ENCODE data around the gene RIMS3.
"Not testable (repeated sequence)": the region's sequence is repeated elsewhere in the genome, so short reads cannot be mapped to it uniquely, and the experiment has no call there.

RIMS3 gene

GRCh38 chr1:40606978-40607377, 58.5 kb downstream of the RIMS3 start:
- FAIRE-seq (no peak), DNase-seq (ENCODE audit: insufficient read length, low spot score) (no peak)

GRCh38 chr1:40606194-40606593, 59.3 kb downstream of the RIMS3 start:
- no peak for DNase-seq (ENCODE audit: insufficient read length, low spot score)
- FAIRE-seq: no peak

DNA sequence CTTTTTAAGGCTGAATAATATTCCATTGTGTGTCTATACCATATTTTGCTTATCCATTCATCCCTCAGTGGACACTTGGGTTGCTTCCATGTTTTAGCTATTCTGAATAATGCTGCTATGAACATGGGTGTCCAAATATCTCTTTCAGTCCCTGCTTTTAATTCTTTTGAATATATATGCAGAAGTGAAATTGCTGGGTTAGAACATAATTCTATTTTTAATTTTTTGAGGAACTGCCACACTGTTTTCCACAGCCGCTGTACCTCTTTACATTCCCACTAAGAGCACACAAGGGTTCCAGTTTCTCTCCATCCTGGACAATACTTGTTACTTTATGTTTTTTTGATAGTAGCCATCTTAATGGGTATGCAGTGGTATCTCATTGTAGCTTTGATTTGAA, 65.6 kb downstream of the RIMS3 start:
- DNase-seq (ENCODE audit: insufficient read length, low spot score) (no peak), FAIRE-seq (no peak)

DNA sequence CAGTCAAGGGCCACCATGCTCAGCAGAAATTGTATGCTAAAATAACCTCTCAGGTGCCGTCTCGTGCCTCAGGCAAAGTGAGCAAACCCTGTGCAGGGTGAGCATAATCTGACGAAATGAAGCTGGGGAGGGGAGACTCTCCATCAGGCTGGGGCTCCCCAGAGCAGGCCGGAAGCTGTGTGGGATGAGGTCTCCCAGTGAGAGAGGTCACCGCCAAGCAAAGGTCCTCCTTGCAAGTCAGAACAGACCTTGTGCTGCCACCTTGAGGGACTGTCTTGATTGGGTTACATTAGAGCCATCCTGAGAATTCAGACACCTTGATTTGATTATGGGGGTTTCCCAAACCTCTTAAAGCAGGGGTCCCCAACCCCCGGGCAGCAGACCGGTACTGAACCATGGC, 69.9 kb downstream of the RIMS3 start:
- no peak for DNase-seq (ENCODE audit: insufficient read length, low spot score)

DNA sequence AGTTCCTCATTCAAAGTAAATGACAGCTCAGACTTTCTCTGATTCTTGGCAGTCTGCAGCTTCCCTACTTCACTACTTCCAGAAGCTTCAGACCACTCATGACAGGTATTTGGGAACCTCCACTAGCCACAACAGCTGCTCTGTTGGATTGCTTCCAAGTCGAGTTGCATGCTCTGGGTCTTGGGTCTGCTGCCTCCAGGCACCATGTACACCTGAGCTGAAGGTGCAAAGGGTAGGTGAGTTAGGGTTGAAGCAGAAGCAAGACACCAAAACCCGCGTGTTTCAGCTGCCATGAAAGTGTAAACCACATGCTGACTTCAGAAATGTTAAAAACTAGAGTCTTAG, 71.3 kb downstream of the RIMS3 start:
- no peak for DNase-seq (ENCODE audit: insufficient read length, low spot score)
- FAIRE-seq: no peak

More for the DNA sequence above, 69.9 kb downstream of the RIMS3 start:
- no peak for FAIRE-seq

DNA sequence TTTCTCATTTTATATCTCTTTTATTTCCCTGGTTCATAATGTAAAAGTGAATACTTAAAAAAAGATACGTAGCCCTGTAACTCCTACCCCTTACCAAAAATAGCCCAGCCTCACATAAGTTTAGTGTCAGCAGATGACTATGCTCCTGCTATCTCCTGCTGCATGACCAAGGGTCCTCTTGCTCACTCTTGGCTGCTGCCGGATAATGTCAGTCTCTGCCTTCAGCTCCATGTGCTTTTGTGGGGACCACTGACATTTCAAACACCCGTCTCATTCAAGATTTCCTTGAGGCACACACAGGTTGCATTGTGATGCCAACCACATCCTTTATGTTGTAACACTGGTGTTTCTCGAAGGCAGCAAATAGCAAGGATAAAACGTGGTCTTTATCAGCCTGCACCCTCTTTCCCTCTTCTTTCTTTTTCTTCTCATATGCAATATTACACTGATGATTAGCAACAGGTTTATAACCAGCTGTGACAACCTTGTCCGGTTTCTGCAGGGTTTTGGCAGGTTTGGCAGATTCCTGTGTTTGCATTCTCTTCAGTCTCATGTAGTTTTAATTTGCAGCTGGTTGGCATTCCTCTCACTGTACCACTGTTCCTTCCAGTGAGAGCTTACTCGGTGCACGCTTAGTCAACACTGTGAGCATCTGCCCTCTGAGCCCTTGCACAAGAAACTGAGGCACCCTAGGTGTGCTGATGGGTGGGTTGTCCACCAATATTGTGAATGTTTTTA, 71.9 kb downstream of the RIMS3 start:
- DNase-seq (ENCODE audit: insufficient read length, low spot score) (no peak), FAIRE-seq (no peak)

- DNase-seq (ENCODE audit: insufficient read length, low spot score) (no peak), FAIRE-seq (no peak)
Observed at GRCh38 chr1:40592107-40592803, 73.2 kb downstream of the RIMS3 start.

DNA sequence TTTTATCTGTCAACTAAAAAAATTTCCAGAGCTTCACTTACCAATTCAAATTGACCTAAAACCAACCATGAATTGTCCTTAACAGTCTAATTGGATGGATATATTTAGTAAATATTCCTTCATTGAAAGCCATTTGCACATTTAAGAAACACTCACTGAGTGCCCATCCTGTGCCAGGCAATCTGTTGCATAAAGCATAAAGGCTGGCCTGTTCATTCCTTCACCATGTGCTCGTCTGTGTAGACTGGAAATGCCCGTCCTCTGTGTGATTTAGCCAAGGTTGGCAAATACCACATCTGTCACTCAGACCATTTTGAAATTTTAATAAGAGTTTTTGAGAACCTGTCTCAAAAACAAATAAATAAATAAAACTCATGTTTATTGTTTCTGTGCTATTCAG, 76.9 kb downstream of the RIMS3 start:
- FAIRE-seq (no peak), DNase-seq (ENCODE audit: insufficient read length, low spot score) (no peak)

GRCh38 chr1:40583980-40584379, 81.5 kb downstream of the RIMS3 start:
- DNase-seq (ENCODE audit: insufficient read length, low spot score): no peak

GRCh38 chr1:40582116-40582515, 83.4 kb downstream of the RIMS3 start:
- no peak for FAIRE-seq

More at GRCh38 chr1:40583980-40584379, 81.5 kb downstream of the RIMS3 start:
- FAIRE-seq: no peak

DNA sequence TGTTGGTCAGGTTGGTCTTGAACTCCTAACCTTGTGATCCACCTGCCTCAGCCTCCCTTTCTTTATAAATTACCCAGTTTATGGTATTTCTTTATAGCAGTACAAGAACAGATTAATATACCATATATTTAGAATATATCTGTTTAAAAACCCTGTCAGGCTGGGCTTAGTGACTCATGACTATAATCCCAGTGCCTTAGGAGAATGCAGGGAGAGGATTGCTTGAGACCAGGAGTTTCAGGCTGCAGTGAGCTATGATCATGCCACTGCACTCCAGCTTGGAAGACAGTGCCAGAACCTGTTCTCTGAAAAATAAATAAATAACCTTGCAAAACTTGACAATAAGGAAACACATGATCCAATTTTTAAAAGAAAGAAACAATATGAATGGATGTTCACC, 90.1 kb downstream of the RIMS3 start:
- DNase-seq (ENCODE audit: insufficient read length, low spot score): no peak
- FAIRE-seq: no peak

More at GRCh38 chr1:40582116-40582515, 83.4 kb downstream of the RIMS3 start:
- DNase-seq (ENCODE audit: insufficient read length, low spot score): no peak

GRCh38 chr1:40574805-40575204, 90.7 kb downstream of the RIMS3 start:
- FAIRE-seq; DNase-seq (ENCODE audit: insufficient read length, low spot score): not testable (repeated sequence)
